ENCODE results near the gene GPC6.
"Not testable (repeated sequence)": the region's sequence is repeated elsewhere in the genome, so short reads cannot be mapped to it uniquely, and the experiment has no call there.

Gene GPC6

DNA sequence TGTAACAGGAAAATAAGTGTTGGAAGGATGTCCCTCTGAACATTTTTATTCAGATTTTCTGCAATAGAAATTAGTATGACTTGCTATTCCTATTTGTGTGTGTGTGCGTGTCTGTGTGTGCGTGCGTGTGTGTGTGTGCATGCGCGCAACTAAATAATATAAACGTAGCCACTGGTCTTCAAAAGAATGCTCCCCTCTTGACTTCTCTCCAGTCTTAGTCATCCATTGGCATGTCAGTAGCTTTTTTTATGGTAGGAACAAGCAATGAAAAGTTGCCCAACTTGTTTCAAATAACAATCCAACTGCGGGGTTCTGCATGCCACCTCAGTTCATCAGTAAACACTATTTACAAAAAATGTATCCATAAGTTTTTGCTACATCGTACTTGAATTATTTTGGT lies 249.6 kb downstream of the GPC6 start:
- peaks cover 0 to 11% of the 10 kb centered on the region in 2 donors for H3K9me3 ChIP-seq (ENCODE audit: control insufficient read depth in 1 of 2, low read length in 2 of 2)
- H3K36me3 ChIP-seq (ENCODE audit: control insufficient read depth in 1 of 2, insufficient read depth in 2 of 2, low read length in 2 of 2), result no peaks in the 10 kb centered on the region
- no peaks in the 10 kb centered on the region for H3K4me1 ChIP-seq (ENCODE audit: control insufficient read depth in 1 of 2, insufficient read depth in 2 of 2, low read length in 2 of 2)
- H3K4me3 ChIP-seq (ENCODE audit: low read depth in 1 of 2, low read length in 2 of 2), result no peak overlapping the region
- no peak overlapping the region for H3K9ac ChIP-seq (ENCODE audit: low read depth in 1 of 2, low read length in 2 of 2)
- H3K27me3 ChIP-seq (ENCODE audit: control insufficient read depth in 1 of 2, insufficient read depth in 2 of 2, low read length in 2 of 2), result no peaks in the 10 kb centered on the region
- H3K27ac ChIP-seq (ENCODE audit: low read depth, low read length), result no peak overlapping the region

DNA sequence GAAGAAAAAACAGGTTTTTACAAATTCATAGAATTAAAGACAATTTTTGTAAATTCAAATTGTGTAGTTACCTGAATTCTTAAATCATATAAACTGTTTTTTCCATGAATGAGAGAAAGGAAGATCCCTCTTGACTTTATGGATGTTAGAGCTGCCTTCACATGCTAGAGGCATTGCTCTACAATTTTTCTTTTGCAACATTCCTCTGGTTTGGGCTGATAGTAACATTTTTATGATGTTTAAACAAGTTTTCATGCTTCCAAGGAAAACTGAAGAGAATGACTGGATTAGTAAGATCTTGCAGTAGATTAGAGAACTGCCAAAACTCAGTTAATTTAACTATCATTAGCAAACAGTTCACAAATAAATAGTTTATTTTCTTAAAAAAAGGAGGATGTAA lies 250.6 kb downstream of the GPC6 start:
- Histone ChIP-seq H3K36me3 (ENCODE audit: control insufficient read depth in 1 of 2, insufficient read depth in 2 of 2, low read length in 2 of 2) (no peaks in the 10 kb centered on the region), H3K27ac (ENCODE audit: low read depth, low read length) (no peak overlapping the region), H3K4me1 (ENCODE audit: control insufficient read depth in 1 of 2, insufficient read depth in 2 of 2, low read length in 2 of 2) (no peaks in the 10 kb centered on the region), H3K9ac (ENCODE audit: low read depth in 1 of 2, low read length in 2 of 2) (no peak overlapping the region), H3K4me3 (ENCODE audit: low read depth in 1 of 2, low read length in 2 of 2) (no peak overlapping the region), H3K9me3 (ENCODE audit: control insufficient read depth in 1 of 2, low read length in 2 of 2) (peaks cover 0 to 9% of the 10 kb centered on the region in 2 donors), H3K27me3 (ENCODE audit: control insufficient read depth in 1 of 2, insufficient read depth in 2 of 2, low read length in 2 of 2) (no peaks in the 10 kb centered on the region)

DNA sequence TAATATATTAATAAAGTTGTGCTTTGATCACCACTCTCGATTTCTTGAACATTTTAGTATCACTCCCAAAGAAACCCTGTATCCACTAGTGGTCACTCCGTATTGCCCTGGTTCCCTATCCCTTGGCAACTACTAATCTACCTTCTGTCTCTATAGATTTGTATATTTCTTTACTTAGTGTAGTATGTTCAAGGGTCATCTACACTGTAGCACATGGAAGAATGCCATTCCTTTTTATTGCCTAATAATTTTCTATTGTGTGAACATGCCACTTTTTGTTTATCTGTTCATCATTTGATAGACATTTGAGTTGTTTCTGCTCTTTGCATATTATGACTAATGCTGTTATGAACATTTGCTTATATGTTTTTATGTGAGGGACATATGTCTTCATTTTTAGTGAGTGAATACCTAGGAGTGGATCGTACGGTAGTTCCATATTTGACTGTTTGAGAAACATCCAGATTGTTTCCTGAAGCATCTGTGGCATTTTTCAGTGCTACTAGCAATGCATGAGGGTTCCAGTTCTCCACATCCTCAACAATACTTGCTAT lies 254.0 kb downstream of the GPC6 start:
- Histone ChIP-seq H3K4me3 (ENCODE audit: low read depth in 1 of 2, low read length in 2 of 2) (no peak overlapping the region), H3K27ac (ENCODE audit: low read depth, low read length) (no peak overlapping the region), H3K4me1 (ENCODE audit: control insufficient read depth in 1 of 2, insufficient read depth in 2 of 2, low read length in 2 of 2) (no peaks in the 10 kb centered on the region), H3K27me3 (ENCODE audit: control insufficient read depth in 1 of 2, insufficient read depth in 2 of 2, low read length in 2 of 2) (no peaks in the 10 kb centered on the region), H3K36me3 (ENCODE audit: control insufficient read depth in 1 of 2, insufficient read depth in 2 of 2, low read length in 2 of 2) (no peaks in the 10 kb centered on the region), H3K9ac (ENCODE audit: low read depth in 1 of 2, low read length in 2 of 2) (no peak overlapping the region), H3K9me3 (ENCODE audit: control insufficient read depth in 1 of 2, low read length in 2 of 2) (no peaks in the 10 kb centered on the region)

DNA sequence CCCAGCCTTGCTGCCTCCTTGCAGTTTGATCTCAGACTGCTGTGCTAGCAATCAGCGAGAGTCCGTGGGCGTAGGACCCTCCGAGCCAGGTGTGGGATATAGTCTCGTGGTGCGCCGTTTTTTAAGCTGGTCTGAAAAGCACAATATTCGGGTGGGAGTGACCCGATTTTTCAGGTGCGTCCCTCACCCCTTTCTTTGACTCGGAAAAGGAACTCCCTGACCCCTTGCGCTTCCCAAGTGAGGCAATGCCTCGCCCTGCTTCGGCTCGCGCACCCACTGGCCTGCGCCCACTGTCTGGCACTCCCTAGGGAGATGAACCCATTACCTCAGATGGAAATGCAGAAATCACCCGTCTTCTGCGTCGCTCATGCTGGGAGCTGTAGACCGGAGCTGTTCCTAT lies 269.5 kb downstream of the GPC6 start:
- H3K4me1 ChIP-seq (ENCODE audit: control insufficient read depth in 1 of 2, insufficient read depth in 2 of 2, low read length in 2 of 2); H3K27me3 ChIP-seq (ENCODE audit: control insufficient read depth in 1 of 2, insufficient read depth in 2 of 2, low read length in 2 of 2); H3K9me3 ChIP-seq (ENCODE audit: control insufficient read depth in 1 of 2, low read length in 2 of 2); H3K9ac ChIP-seq (ENCODE audit: low read depth in 1 of 2, low read length in 2 of 2); H3K4me3 ChIP-seq (ENCODE audit: low read depth in 1 of 2, low read length in 2 of 2); H3K36me3 ChIP-seq (ENCODE audit: control insufficient read depth in 1 of 2, insufficient read depth in 2 of 2, low read length in 2 of 2); H3K27ac ChIP-seq (ENCODE audit: low read depth, low read length): not testable (repeated sequence)

DNA sequence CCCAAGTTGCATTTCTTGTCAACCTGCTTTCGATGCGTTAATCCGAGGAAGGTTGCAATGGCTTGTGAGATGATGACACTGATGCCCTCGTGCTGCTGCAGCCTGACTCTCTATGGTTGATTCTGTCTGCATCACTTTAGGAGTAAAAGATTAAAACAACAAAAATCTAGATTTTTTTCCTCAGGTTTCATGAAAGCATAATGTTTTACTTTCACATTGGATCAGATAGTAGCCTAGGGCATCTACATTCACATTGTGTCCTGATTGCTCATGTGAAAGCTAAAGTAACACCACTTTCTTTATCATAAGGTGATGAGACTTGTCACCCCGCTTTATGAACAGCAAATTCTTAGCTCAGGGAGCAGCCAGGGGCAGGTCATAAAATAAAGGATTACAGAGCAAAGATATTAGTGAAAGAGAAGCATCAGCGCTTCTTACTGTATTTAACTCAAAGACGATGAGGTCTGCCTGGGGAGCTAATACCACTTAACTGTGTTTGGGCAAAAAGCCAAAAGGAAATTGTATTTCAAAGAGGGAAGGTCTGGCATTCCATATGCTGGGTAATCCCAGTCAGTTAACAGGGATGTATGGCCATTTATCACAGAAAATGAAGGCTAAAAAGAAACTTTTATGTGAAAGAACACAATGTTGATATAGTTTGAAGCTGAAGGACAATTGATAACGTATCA lies 270.5 kb downstream of the GPC6 start:
- no peaks in the 10 kb centered on the region for H3K9me3 ChIP-seq (ENCODE audit: control insufficient read depth in 1 of 2, low read length in 2 of 2)
- H3K4me3 ChIP-seq (ENCODE audit: low read depth in 1 of 2, low read length in 2 of 2), result no peak overlapping the region
- H3K27me3 ChIP-seq (ENCODE audit: control insufficient read depth in 1 of 2, insufficient read depth in 2 of 2, low read length in 2 of 2), result no peaks in the 10 kb centered on the region
- no peaks in the 10 kb centered on the region for H3K4me1 ChIP-seq (ENCODE audit: control insufficient read depth in 1 of 2, insufficient read depth in 2 of 2, low read length in 2 of 2)
- H3K27ac ChIP-seq (ENCODE audit: low read depth, low read length), result no peak overlapping the region
- no peaks in the 10 kb centered on the region for H3K36me3 ChIP-seq (ENCODE audit: control insufficient read depth in 1 of 2, insufficient read depth in 2 of 2, low read length in 2 of 2)
- no peak overlapping the region for H3K9ac ChIP-seq (ENCODE audit: low read depth in 1 of 2, low read length in 2 of 2)

DNA sequence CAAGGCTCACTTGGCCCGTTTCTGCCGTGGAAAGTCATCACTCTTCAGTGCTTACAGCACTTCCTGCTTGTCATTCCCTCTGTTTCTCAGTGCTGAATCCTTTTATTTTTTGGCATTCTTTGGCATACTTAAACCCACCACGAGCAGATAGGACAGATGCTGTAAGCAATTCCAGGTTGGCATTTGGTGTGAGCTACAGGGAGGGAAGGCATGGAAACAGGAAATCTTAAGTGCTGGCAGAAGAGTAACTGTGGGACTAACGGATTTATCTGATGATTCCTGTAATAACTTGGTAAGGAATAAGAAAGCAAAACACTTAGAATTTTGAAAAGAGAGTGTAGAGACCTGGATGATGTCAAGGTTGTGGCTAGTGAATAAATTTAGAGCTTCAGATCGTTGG lies 273.4 kb downstream of the GPC6 start:
- H3K27ac ChIP-seq (ENCODE audit: low read depth, low read length), result no peak overlapping the region
- H3K9ac ChIP-seq (ENCODE audit: low read depth in 1 of 2, low read length in 2 of 2), result no peak overlapping the region
- no peaks in the 10 kb centered on the region for H3K9me3 ChIP-seq (ENCODE audit: control insufficient read depth in 1 of 2, low read length in 2 of 2)
- H3K4me3 ChIP-seq (ENCODE audit: low read depth in 1 of 2, low read length in 2 of 2), result no peak overlapping the region
- H3K36me3 ChIP-seq (ENCODE audit: control insufficient read depth in 1 of 2, insufficient read depth in 2 of 2, low read length in 2 of 2), result no peaks in the 10 kb centered on the region
- no peaks in the 10 kb centered on the region for H3K27me3 ChIP-seq (ENCODE audit: control insufficient read depth in 1 of 2, insufficient read depth in 2 of 2, low read length in 2 of 2)
- H3K4me1 ChIP-seq (ENCODE audit: control insufficient read depth in 1 of 2, insufficient read depth in 2 of 2, low read length in 2 of 2), result no peaks in the 10 kb centered on the region

DNA sequence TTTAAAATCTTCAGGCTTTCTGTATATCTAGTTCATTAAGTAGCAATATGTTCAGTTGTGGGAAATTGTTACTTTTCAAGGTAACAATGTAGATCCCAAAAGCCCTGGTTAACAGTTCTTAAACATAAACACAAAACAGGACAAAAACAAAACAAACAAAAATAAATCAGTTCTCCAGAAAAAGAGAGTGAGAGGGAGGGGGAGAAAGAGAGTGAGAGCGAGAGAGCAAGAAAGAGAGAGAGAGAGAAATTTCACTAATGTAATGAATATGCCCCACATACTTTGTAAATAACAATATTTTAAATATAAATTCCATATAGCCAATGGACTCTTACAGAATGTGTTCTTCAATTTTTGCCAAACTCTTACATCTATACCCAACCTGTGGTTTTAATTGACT lies 275.5 kb downstream of the GPC6 start:
- H3K9ac ChIP-seq (ENCODE audit: low read depth in 1 of 2, low read length in 2 of 2), result no peak overlapping the region

DNA sequence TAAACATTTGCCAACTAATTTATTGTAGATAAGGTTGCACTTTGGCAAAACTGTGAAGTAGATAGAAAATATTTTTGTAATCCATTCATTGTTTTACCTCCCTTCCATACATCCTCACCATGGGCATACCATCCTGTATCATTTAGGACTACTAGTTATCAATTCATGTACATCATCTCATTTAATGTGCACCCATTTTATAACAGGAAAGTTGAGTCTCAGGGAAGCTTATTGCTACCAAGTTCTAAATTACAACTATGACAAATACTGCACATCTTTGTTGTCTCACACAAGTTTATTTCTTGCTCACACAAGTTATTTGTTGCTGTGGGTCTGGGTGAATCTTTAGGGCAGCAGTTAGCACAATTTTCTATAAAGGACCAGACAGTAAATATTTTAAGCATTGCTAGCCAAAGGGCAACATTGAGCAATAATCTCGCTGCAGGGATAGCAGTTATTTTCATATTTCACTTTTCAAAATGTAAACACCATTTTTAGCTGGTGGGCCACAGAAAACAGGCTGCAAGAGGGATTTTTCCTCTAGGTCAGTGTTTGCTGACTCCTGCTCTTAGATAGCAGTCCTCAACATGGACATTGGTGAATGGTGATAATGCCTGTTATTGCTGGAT lies 276.5 kb downstream of the GPC6 start:
- no peak overlapping the region for H3K4me3 ChIP-seq (ENCODE audit: low read depth in 1 of 2, low read length in 2 of 2)
- no peak overlapping the region for H3K27ac ChIP-seq (ENCODE audit: low read depth, low read length)
- no peaks in the 10 kb centered on the region for H3K4me1 ChIP-seq (ENCODE audit: control insufficient read depth in 1 of 2, insufficient read depth in 2 of 2, low read length in 2 of 2)
- H3K27me3 ChIP-seq (ENCODE audit: control insufficient read depth in 1 of 2, insufficient read depth in 2 of 2, low read length in 2 of 2), result no peaks in the 10 kb centered on the region
- H3K9ac ChIP-seq (ENCODE audit: low read depth in 1 of 2, low read length in 2 of 2), result no peak overlapping the region
- H3K9me3 ChIP-seq (ENCODE audit: control insufficient read depth in 1 of 2, low read length in 2 of 2), result no peaks in the 10 kb centered on the region
- no peaks in the 10 kb centered on the region for H3K36me3 ChIP-seq (ENCODE audit: control insufficient read depth in 1 of 2, insufficient read depth in 2 of 2, low read length in 2 of 2)

More for the DNA sequence above, 275.5 kb downstream of the GPC6 start:
- Histone ChIP-seq H3K36me3 (ENCODE audit: control insufficient read depth in 1 of 2, insufficient read depth in 2 of 2, low read length in 2 of 2) (no peaks in the 10 kb centered on the region), H3K27ac (ENCODE audit: low read depth, low read length) (no peak overlapping the region), H3K9me3 (ENCODE audit: control insufficient read depth in 1 of 2, low read length in 2 of 2) (no peaks in the 10 kb centered on the region), H3K27me3 (ENCODE audit: control insufficient read depth in 1 of 2, insufficient read depth in 2 of 2, low read length in 2 of 2) (no peaks in the 10 kb centered on the region), H3K4me1 (ENCODE audit: control insufficient read depth in 1 of 2, insufficient read depth in 2 of 2, low read length in 2 of 2) (no peaks in the 10 kb centered on the region), H3K4me3 (ENCODE audit: low read depth in 1 of 2, low read length in 2 of 2) (no peak overlapping the region)

DNA sequence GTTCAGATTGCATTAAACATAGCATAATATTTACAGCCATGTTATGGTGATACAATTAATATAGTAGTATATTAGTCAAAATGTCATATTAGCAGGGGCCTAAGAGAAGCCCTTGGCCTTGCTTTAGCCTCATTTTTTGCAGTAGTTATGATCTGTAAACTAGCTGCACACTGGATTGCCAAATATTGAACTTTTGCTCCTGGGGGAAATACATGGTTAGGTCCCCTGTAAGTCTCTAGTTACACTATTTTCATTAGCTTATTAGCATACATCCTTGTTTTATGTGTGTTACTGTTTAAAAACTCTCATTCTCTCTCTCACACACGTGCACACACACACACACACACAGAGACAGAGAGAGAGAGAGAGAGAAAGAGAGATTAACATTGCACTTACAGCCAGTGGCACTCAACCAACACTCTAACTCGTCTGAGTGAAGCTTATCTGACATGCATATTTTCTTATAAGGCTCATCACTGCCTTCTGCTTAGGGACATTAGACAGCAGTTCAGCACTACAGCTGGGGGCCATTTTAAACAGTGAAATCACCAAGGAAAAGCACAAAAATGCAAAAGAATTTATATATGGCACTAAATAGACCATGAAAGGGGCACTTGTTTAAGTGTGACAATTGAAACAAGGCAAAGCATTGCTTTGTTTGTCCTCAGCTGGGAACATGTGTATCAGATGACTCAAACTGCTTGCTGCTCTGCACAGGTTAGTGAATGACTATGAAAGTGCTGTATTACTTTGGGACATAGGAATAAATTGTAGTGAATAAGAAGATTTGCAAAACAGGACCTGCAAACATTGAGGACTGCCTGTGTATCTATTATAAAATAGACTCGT lies 278.7 kb downstream of the GPC6 start:
- Histone ChIP-seq H3K36me3 (ENCODE audit: control insufficient read depth in 1 of 2, insufficient read depth in 2 of 2, low read length in 2 of 2) (no peaks in the 10 kb centered on the region), H3K9me3 (ENCODE audit: control insufficient read depth in 1 of 2, low read length in 2 of 2) (no peaks in the 10 kb centered on the region), H3K4me3 (ENCODE audit: low read depth in 1 of 2, low read length in 2 of 2) (no peak overlapping the region), H3K9ac (ENCODE audit: low read depth in 1 of 2, low read length in 2 of 2) (no peak overlapping the region), H3K27ac (ENCODE audit: low read depth, low read length) (no peak overlapping the region), H3K4me1 (ENCODE audit: control insufficient read depth in 1 of 2, insufficient read depth in 2 of 2, low read length in 2 of 2) (no peaks in the 10 kb centered on the region), H3K27me3 (ENCODE audit: control insufficient read depth in 1 of 2, insufficient read depth in 2 of 2, low read length in 2 of 2) (no peaks in the 10 kb centered on the region)

DNA sequence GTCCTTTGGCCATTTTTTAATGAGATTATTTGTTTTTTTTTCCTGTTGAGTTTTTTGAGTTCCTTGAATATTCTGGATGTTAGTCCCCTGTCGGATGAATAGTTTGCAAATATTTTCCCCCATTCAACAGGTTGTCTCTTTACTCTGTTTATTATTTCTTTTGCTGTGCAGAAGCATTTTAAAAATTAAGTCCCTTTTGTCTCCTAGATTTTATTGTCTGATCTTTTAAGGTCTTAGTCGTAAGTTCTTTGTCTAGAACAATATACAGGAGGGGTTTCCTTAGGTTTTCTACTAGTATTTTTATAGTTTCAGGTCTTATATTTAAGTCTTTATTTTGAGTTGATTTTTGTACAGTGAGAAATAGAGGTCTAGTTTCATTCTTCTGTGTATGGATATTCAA lies 284.4 kb downstream of the GPC6 start:
- Histone ChIP-seq H3K36me3 (ENCODE audit: control insufficient read depth in 1 of 2, insufficient read depth in 2 of 2, low read length in 2 of 2) (no peaks in the 10 kb centered on the region), H3K4me1 (ENCODE audit: control insufficient read depth in 1 of 2, insufficient read depth in 2 of 2, low read length in 2 of 2) (no peaks in the 10 kb centered on the region), H3K27ac (ENCODE audit: low read depth, low read length) (no peak overlapping the region), H3K27me3 (ENCODE audit: control insufficient read depth in 1 of 2, insufficient read depth in 2 of 2, low read length in 2 of 2) (no peaks in the 10 kb centered on the region), H3K9ac (ENCODE audit: low read depth in 1 of 2, low read length in 2 of 2) (no peak overlapping the region), H3K9me3 (ENCODE audit: control insufficient read depth in 1 of 2, low read length in 2 of 2) (no peaks in the 10 kb centered on the region), H3K4me3 (ENCODE audit: low read depth in 1 of 2, low read length in 2 of 2) (no peak overlapping the region)

Measured in duodenal mucosa (tissue), 2 donors.